ENCODE data around the gene LPAR1.

Gene LPAR1

GRCh38 chr9:110936237-110936636 is 102.0 kb downstream of the LPAR1 start:
- H3K4me3 ChIP-seq (ENCODE audit: control insufficient read depth, low read depth, low read length): no peak overlapping the region
- no peak for DNase-seq (ENCODE audit: low read depth)
- TF ChIP-seq, protein P1, sequence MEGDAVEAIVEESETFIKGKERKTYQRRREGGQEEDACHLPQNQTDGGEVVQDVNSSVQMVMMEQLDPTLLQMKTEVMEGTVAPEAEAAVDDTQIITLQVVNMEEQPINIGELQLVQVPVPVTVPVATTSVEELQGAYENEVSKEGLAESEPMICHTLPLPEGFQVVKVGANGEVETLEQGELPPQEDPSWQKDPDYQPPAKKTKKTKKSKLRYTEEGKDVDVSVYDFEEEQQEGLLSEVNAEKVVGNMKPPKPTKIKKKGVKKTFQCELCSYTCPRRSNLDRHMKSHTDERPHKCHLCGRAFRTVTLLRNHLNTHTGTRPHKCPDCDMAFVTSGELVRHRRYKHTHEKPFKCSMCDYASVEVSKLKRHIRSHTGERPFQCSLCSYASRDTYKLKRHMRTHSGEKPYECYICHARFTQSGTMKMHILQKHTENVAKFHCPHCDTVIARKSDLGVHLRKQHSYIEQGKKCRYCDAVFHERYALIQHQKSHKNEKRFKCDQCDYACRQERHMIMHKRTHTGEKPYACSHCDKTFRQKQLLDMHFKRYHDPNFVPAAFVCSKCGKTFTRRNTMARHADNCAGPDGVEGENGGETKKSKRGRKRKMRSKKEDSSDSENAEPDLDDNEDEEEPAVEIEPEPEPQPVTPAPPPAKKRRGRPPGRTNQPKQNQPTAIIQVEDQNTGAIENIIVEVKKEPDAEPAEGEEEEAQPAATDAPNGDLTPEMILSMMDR (conservative IDR thresholded peaks at IDR 0.05; ENCODE audit: control insufficient read depth, insufficient read depth, low read depth, low read length): no peak

DNA sequence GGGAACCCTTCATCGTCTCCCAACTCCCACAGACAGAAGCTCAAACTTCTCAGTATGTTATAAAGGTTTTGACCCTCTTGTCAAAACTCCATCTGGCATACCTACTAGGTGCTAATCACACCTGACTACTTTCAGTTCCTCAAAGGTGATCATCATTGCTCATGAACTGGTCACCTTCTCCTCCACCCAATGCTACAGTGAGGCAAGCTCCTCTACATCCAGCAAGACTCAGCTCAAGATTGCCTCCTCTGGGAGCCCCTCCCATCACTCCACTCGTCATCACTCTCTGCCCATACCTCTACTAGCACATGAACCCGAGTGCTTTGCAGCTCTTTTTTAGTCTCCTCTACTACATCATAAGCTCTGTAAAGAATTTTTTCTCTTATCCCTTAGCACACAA is 102.4 kb downstream of the LPAR1 start:
- TF ChIP-seq, protein P1 (conservative IDR thresholded peaks at IDR 0.05; ENCODE audit: control insufficient read depth, insufficient read depth, low read depth, low read length): no peak
- H3K4me3 ChIP-seq (ENCODE audit: control insufficient read depth, low read depth, low read length): no peak overlapping the region
- no peak for DNase-seq (ENCODE audit: low read depth)

DNA sequence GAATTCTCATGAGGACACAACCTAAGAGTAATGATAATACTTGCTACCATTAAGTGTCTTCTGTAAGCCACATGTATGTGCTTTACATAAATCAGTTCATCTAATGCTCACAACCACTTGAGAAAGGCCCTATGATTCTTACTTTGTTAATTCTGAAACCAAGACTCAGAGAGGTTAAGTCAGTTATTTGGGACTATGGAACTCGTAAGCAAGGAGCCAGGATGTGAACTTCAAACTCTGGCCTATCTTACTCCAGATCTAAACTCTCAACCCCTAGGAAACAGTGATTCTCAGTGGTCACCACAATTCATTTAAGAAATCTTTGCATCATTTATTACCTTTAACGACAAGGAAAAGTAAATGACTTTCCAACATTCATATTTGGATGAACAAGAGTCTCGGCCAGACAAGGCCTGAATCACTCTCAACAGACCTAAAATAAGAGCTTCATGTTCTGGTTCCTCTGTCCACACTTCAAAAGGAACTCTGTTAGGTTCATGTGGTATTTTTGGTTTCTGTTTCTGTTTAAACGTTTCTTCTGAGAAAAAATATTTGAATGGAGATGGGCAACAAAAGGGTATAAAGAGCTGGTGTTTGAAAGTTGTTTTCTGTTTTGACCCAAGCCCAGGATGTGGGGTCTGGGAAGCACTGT is 104.8 kb downstream of the LPAR1 start:
- H3K4me3 ChIP-seq (ENCODE audit: control insufficient read depth, low read depth, low read length): no peak overlapping the region
- DNase-seq (ENCODE audit: low read depth): no peak
- TF ChIP-seq, protein P1 (conservative IDR thresholded peaks at IDR 0.05; ENCODE audit: control insufficient read depth, insufficient read depth, low read depth, low read length): no peak

DNA sequence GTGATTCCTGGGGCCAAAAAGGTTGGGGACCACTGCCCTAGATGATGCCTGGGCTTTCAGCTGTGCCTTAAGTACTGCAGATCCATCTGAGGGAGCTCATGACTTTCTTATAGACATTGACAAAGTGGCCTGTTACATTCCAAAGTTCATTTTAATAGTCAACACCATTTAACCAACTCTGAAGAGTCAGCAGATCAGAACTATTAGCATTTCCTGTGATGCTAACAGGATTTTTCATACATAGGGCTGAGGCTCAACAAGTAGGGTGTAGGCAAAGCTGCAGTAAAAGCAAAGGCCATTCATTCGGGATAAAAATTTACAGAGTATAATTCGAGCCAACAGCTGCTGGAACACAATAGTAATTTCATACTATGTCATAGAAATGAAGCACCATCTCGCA is 105.4 kb downstream of the LPAR1 start:
- H3K4me3 ChIP-seq (ENCODE audit: control insufficient read depth, low read depth, low read length): no peak overlapping the region
- DNase-seq (ENCODE audit: low read depth): no peak
- TF ChIP-seq, protein P1 (conservative IDR thresholded peaks at IDR 0.05; ENCODE audit: control insufficient read depth, insufficient read depth, low read depth, low read length): no peak

GRCh38 chr9:110928599-110928998 is 109.7 kb downstream of the LPAR1 start:
- TF ChIP-seq, protein P1 (conservative IDR thresholded peaks at IDR 0.05; ENCODE audit: control insufficient read depth, insufficient read depth, low read depth, low read length): no peak
- no peak overlapping the region for H3K4me3 ChIP-seq (ENCODE audit: control insufficient read depth, low read depth, low read length)
- peak; percentile 74 for DNase-seq (ENCODE audit: low read depth)

GRCh38 chr9:110926828-110927487 is 111.3 kb downstream of the LPAR1 start:
- TF ChIP-seq, protein P1 (conservative IDR thresholded peaks at IDR 0.05; ENCODE audit: control insufficient read depth, insufficient read depth, low read depth, low read length): no peak
- no peak for DNase-seq (ENCODE audit: low read depth)
- H3K4me3 ChIP-seq (ENCODE audit: control insufficient read depth, low read depth, low read length): no peak overlapping the region

All from fibroblast of mammary gland (primary cell).